NCI-H2196 treated with DMSO at 0.1 percent for 48 hours (cell line): ENCODE results near the gene CYP27A1.
A peak's percentile ranks its signal among the peaks of the same experiment; 100 is the strongest.

Experiments used
- DNase-seq: peaks from one replicate; lab custom pipeline; 2025; ENCODE audit not compliant: unreplicated experiment; lab: John Stamatoyannopoulos, UW

Gene CYP27A1

DNA sequence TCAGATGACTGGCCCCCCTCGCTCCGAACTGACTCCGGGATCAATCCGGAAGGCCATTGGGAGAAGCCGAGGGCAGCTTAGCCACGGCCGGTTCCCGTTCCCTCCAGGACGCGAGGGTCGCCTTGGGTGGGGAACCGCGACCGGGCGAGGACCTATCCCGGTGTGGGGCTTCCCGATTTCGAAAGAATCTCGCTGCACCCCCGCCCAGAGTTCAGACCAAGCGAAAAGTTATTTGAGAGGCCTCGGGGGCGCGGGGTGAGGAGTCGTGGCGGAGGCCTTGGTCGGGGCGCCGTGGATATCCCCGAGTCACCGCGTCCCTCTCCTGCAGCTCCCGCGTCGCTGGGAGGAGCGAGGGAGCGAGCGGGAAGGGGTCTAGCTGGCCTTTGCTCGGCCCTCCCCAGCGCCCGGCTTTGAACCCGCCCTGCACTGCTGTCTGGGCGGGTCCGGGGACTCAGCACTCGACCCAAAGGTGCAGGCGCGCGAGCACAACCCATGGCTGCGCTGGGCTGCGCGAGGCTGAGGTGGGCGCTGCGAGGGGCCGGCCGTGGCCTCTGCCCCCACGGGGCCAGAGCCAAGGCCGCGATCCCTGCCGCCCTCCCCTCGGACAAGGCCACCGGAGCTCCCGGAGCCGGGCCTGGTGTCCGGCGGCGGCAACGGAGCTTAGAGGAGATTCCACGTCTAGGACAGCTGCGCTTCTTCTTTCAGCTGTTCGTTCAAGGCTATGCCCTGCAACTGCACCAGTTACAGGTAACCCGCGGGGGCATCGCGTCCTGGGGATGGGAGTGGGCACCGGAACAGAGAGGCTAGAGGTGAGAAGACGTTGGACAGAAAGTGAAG, at the start of gene CYP27A1:
Gene CYP27A1 (plus strand): TSS at position 457 of the 837 bp plus-strand sequence. CDS start 36 bp downstream, at position 493.
- DNase-seq, result peak; percentile 34

DNA sequence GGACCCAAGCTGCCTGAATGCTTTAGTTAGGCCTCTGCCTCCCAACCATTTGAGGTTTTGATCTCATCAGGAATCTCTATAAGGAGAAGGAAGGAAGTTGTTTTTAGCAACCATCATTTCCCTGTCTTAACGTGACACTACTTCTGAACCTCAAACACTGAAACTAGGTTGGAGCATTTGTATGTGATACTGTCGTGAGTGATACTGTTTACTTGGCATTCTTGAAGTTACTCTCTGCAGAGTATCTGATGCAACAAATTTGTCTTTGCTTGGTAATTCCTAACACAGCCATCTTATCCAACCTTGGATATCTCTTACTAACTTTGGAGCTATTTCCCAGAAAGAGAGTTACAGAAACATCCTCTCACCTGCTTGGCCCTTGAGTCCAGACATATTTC, 49.2 kb upstream of the CYP27A1 start:
- no peak for DNase-seq

- DNase-seq, result no peak
Observed at GRCh38 chr2:218733171-218734021, 48.6 kb upstream of the CYP27A1 start.

- no peak for DNase-seq
Observed at GRCh38 chr2:218734190-218734975, 47.6 kb upstream of the CYP27A1 start.

DNA sequence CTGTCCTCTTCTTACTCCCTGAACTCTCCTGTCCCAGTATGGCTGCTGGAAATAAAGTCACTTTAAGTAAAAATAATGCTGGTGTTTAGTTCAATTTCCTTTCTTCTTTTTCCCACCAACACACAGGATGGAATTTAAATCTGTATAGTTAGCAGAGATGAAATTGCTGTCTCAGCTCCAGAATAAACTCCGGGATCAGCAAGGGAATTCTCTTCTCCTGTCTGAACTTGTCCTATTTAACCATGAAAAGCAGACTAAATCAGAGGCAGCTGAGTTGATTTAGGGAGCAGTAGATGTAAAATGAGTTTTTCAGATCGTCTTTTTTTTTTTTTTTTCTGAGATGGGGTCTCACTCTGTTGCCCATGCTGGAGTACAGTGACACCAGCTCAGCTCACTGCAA, 45.4 kb upstream of the CYP27A1 start:
- no peak for DNase-seq

- no peak for DNase-seq
Observed at GRCh38 chr2:218743068-218743467, 38.9 kb upstream of the CYP27A1 start.

DNA sequence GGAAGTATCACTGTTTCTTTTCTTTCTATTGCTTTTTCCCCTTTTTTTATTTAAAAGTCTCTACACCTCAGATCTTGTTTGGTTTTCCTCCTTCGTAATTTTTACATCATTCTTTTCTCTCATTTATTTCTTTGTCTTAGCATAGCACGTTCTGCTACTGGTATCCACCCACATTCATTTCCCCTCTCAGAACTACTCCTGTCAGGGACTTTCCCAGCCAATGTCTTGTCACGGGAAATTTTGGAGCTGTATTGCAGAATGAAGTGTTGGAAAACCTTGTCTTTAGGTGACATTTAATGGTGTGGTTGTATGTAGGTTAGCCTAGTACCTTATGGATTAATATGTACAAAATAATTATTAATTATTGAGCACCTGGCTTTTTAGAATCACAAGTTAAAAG, 37.3 kb upstream of the CYP27A1 start:
- DNase-seq, result no peak

DNA sequence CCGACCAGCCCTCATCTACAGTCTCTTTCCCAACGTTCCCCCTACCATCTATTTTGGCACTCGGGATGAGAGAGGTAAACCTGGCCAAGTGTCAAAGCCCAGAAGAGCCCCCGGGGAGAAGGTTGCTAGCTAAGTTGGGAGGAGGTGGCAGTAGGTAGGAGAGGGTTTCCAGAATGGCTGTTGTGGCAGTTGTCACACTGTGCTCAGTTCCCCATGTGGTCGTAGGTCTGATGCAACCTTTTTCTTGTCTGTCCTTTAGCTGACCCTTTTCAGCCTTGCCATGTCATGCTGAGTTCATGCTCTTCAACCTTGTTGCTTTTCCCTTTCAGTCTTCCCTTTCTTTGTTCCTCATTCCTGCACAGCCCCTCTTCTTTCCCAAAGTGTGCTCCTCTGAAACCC, 36.8 kb upstream of the CYP27A1 start:
- no peak for DNase-seq

GRCh38 chr2:218745559-218746469, 36.1 kb upstream of the CYP27A1 start:
- no peak for DNase-seq

GRCh38 chr2:218746470-218746795, 35.5 kb upstream of the CYP27A1 start:
- DNase-seq, result no peak

DNA sequence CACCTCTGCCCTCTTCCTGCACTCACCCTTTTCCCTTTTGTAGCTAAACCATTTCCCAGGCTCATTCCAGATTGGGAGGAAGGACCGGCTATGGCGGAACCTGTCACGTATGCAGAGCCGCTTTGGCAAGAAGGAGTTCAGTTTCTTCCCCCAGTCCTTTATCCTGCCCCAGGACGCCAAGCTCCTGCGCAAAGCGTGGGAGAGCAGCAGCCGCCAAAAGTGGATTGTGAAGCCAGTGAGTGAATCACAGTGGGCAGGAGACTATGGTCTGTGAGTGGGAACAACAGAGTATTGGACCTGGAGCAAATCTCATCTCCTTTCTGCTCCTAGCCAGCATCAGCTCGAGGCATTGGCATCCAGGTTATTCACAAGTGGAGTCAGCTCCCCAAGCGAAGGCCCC, 35.0 kb upstream of the CYP27A1 start:
- DNase-seq, result no peak

- DNase-seq, result no peak
Observed at GRCh38 chr2:218748741-218749441, 33.1 kb upstream of the CYP27A1 start.

DNA sequence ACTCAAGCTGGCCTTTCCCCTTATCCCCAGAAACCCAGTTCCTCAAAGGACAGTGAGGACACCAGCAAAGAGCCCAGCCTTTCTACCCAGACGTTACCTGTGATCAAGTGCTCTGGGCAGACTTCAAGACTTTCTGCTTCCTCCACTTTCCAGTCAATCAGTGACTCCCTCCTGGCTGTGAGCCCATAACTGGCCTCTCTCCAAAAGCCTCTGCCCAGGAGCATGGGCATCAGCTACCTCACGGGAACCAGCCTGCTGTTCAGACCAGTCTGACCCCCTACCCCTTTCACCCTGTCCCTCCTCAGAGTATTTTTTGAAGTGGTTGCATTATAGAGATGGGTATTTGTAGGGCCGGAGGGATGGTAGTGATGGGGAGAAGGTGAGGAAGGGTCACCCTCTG, 27.7 kb upstream of the CYP27A1 start:
- DNase-seq, result no peak

DNA sequence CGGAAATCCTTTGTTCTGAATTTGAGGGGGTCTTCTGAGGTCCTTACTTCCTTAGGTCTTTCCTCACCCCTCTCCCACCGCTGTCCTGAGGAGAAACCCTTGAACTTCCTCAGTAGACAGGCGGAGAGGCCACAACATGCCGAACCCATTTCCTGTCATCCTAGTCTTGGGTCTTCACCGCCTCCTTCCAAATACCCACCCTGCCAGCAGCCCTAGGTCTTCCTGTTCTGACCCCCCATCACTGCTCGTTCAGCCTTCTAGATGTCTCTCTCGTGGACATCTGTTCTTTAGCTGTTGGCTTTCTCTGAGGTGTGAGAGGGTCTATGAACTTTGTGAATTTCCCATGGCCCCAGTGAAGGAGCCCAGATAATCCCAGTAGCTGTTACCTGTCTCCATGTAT, 27.2 kb upstream of the CYP27A1 start:
- DNase-seq, result no peak

DNA sequence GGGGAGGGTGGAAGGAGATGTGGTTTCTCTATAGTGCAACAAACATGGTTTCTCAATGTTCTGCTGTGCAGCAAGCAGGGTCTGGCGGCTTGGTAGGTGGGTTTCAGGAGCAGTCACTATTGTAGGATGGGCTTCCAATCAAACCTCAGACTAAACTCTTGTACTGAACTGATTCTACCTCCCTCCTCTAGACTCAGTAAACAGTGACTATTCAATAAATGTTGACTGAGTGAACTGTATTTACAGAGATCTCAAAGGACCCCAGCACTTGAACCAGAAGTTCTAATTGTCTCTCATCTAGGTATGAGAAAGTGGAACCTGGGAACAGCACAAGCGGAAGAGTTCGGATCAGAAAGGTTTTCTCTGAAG, 26.8 kb upstream of the CYP27A1 start:
- DNase-seq, result no peak

DNA sequence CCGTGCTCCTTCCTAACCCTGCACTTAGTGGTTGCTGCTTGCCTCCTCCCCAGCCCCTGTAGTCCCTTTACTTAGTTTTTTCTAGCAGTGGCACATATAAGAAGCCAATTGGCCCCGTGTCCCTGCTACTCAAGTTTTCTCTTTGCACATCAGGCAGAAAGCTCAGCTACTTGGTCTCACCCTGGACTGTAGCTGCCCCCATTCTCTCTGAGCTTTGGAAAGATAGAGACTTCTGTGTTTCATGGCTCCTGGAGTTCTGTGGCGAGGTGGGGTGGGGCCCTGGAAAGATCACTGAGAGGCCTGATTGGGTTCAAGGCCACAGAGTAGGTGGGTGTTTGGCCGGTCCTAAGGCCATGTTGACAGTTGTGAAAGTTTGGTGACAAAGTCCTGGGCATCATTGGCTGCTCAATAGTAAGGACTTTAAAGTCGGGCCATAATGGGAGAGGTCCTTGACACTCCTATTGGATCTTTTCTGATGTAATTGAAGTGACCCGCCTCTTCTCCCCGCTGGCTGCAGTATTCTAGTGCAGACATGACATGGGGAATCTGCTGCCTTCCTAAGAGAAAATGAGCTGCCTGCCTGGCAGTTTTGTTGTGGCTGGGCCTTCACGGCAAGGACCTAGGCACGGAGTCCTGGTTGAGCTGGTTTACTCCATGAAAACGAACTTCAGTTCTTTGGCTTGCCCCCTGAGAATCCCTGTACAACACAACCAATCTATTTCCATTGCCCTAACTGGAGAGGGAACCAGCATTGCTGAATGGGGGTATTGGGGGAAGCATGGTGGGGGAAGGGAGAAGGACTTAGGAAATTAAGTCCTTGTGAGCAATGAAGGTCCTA, 26.2 kb upstream of the CYP27A1 start:
- DNase-seq, result no peak

DNA sequence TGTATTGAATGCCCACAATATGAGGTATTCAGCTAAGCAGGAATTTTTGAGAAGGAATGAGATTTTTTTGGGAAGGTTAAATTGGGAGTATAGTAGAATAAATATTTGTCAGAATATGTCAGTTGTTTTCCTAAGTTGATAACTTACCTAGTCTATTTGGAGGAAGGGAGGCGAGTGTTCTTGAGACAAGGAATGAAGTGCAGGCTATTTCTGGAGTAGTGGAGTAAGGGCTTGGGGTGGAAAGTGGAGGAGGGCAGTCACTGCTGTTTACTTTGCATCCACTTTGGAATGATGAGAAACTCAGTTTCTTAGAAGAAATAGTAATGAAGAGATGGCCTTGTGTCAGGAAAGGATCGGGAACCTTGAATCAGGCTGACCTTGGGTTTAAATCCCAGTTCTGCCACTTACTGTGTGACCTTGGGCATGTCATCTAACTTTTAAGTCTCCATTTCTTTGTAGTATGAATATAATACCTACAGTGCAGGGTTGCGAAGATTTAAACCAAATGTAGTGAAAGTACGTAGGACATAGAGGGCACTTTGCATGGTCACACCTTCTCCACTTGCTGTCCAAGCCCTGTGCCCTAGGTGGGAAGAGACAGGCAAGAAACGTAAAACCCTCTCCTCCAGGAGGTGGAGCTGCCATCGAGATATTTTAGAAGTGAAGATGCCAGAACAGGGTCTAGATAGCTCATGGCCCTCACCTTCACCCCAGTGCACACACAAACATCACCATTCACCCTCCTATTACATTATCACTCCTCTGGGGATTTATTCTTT, 25.2 kb upstream of the CYP27A1 start:
- no peak for DNase-seq

DNA sequence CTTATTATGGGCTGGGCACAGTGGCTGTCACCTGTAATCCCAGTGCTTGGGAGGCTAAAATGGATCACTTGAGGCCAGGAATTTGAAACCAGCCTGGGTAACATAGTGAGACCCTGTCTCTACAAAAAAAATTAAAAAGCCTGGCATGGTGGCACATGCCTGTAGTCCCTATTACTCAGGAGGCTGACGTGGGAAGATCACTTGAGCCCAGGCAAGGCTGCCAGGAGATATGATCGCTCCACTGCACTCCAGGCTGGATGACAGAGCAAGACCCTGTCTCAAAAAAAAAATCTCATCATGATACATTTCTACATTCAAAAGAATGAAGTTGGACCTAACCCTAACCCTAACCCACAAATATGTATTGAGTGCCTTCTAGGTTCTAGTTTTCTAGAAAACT, 20.2 kb upstream of the CYP27A1 start:
- no peak for DNase-seq
